ENCODE measurements around the gene TMEM69.

- TF ChIP-seq CTCF (IDR thresholded peaks at IDR 0.05) (no peak), EP300 (IDR thresholded peaks at IDR 0.05) (no peak), POLR2AphosphoS5 (IDR thresholded peaks at IDR 0.05) (no peak), POLR2A (IDR thresholded peaks at IDR 0.05) (no peak)
These were observed 3.6 kb upstream of the TMEM69 start for GRCh38 chr1:45684402-45684801.
